Endothelial cell of umbilical vein (primary cell): ENCODE results near the gene MMP26. TPM values are rescaled to one million over a fixed set of nuclear protein-coding genes. Genes with fewer than 3 reads are reported as not detected.
A peak's percentile ranks its signal among the peaks of the same experiment; 100 is the strongest.

Experiments
- Bru-seq: library from RNA; stranded (reverse); fragments of 400-500 nt; gene quantifications from one replicate; lab custom pipeline; 2021; lab: Mats Ljungman, UMichigan
- BruChase-seq, 2 experiments: library from RNA; stranded (reverse); fragments of 400-500 nt; gene quantifications; one replicate each; lab custom pipeline; 2021; lab: Mats Ljungman, UMichigan
- BruUV-seq: library from RNA; stranded (reverse); fragments of 400-500 nt; replicated peaks from 2 replicates; lab custom pipeline; 2021; lab: Mats Ljungman, UMichigan
- CTCF ChIA-PET: fragments of 300-600, 350-600 bp; sonication (Branson Sonifier 250); formaldehyde crosslinking; loops from one replicate; lab custom pipeline; 2021; ENCODE audit warnings: antibody characterized with exemption, inconsistent platforms; lab: Charles Lee
- POLR2A ChIA-PET: fragments of 300-600, 350-600 bp; sonication (Branson Sonifier 250); formaldehyde crosslinking; loops from one replicate; lab custom pipeline; 2021; ENCODE audit warnings: antibody characterized with exemption, inconsistent platforms; lab: Charles Lee
- DNase-seq: peaks from one replicate; pipeline ENCODE4 v3.0.0-alpha.2; 2011; ENCODE audit warnings: low read depth, low spot score
- FAIRE-seq: peaks from 2 replicates; lab custom pipeline; 2011; peaks lifted over from hg19 to GRCh38; lab: Jason Lieb, UNC
- H2AFZ ChIP-seq: 2 replicates; pipeline ENCODE4 v1.6.0; 2012; ENCODE audit warnings: low read depth, low read length, control low read depth, inconsistent platforms
- H3K27ac ChIP-seq: 2 replicates; pipeline ENCODE4 v1.5.1; 2011; ENCODE audit warnings: low read depth, mild to moderate bottlenecking, control low read depth, low read length, moderate library complexity; ENCODE audit not compliant: insufficient read depth
- H3K27me3 ChIP-seq, 2 experiments: 2 replicates each; pipeline versions ENCODE4 v1.6.0 to v1.6.1; 2011; ENCODE audit warnings: low read length in 2 of 2, mixed read lengths in 1 of 2; ENCODE audit not compliant: control insufficient read depth in 2 of 2, insufficient read depth in 2 of 2
- H3K36me3 ChIP-seq, 2 experiments: 2 replicates in 1 of 2; 3 replicates in 1 of 2; pipeline ENCODE4 v1.5.1; 2011; ENCODE audit warnings: low read length in 2 of 2, mild to moderate bottlenecking in 1 of 2, moderate library complexity in 1 of 2; ENCODE audit not compliant: control insufficient read depth in 2 of 2, insufficient read depth in 2 of 2; ENCODE audit errors: extremely low read depth in 1 of 2
- H3K4me1 ChIP-seq: 3 replicates; pipeline ENCODE4 v1.5.1; 2011; ENCODE audit warnings: mild to moderate bottlenecking, low read length; ENCODE audit not compliant: control insufficient read depth, insufficient read depth; ENCODE audit errors: extremely low read depth
- H3K4me2 ChIP-seq: 2 replicates; pipeline ENCODE4 v1.6.1; 2011; ENCODE audit warnings: low read length, control low read depth, mixed read lengths; ENCODE audit not compliant: insufficient read depth
- H3K4me3 ChIP-seq, 3 experiments: fragments of 200-600 bp in 1 of 3; sonication (generic), shearing (Covaris generic) in 1 of 3; replicated peaks in 1 of 3; 2 replicates each; pipeline ENCODE4 v1.5.1; 2011 to 2016; ENCODE audit warnings: control low read depth in 3 of 3, low read length in 3 of 3, mild to moderate bottlenecking in 2 of 3, inconsistent platforms in 1 of 3, low read depth in 1 of 3, moderate library complexity in 1 of 3; ENCODE audit not compliant: insufficient read depth in 1 of 3
- H3K79me2 ChIP-seq: 2 replicates; pipeline ENCODE4 v1.6.0; 2012; ENCODE audit warnings: low read length, inconsistent platforms; ENCODE audit not compliant: control insufficient read depth, insufficient read depth
- H3K9ac ChIP-seq: replicated peaks from 2 replicates; pipeline ENCODE3; 2011; ENCODE audit warnings: low read length, control low read depth; ENCODE audit not compliant: insufficient read depth; ENCODE audit errors: extremely low read depth
- H3K9me1 ChIP-seq: replicated peaks from 3 replicates; pipeline ENCODE4 v1.6.0; 2011; ENCODE audit warnings: mild to moderate bottlenecking, low read length; ENCODE audit not compliant: control insufficient read depth, insufficient read depth; ENCODE audit errors: extremely low read depth
- H3K9me3 ChIP-seq: replicated peaks from 2 replicates; pipeline ENCODE4 v1.5.1; 2012; ENCODE audit warnings: low read length, inconsistent platforms; ENCODE audit not compliant: control insufficient read depth, insufficient read depth
- H4K20me1 ChIP-seq: replicated peaks from 2 replicates; pipeline ENCODE3; 2011; ENCODE audit warnings: mild to moderate bottlenecking, low read length; ENCODE audit not compliant: control insufficient read depth, insufficient read depth; ENCODE audit errors: extremely low read depth
- EZH2 ChIP-seq: IDR thresholded peaks from 2 replicates; pipeline ENCODE4 v1.6.1; 2012; ENCODE audit warnings: borderline replicate concordance, low read depth, mild to moderate bottlenecking, moderate library complexity, low read length, inconsistent platforms; ENCODE audit not compliant: severe bottlenecking
- FOS ChIP-seq: IDR thresholded peaks from 2 replicates; pipeline ENCODE4 v1.6.1; 2011; ENCODE audit warnings: mild to moderate bottlenecking, low read length, moderate library complexity, borderline replicate concordance; ENCODE audit not compliant: insufficient read depth
- GATA2 ChIP-seq: IDR thresholded peaks from 2 replicates; pipeline ENCODE4 v1.7.0; 2011; ENCODE audit warnings: low read depth, mild to moderate bottlenecking, moderate library complexity, mixed read lengths, low read length; ENCODE audit not compliant: insufficient read length, insufficient read depth
- JUN ChIP-seq: IDR thresholded peaks from 2 replicates; pipeline ENCODE4 v1.6.1; 2011; ENCODE audit warnings: borderline replicate concordance, low read depth; ENCODE audit not compliant: insufficient read length, insufficient read depth
- MYC ChIP-seq: IDR thresholded peaks from one replicate; pipeline ENCODE4 v1.6.1; 2011; ENCODE audit warnings: mild to moderate bottlenecking, low read depth, low read length
- POLR2A ChIP-seq: IDR thresholded peaks from 2 replicates; pipeline ENCODE4 v1.6.1; 2012; ENCODE audit warnings: low read depth, mild to moderate bottlenecking, control low read depth, low read length
- POLR2AphosphoS5 ChIP-seq: IDR thresholded peaks from 2 replicates; pipeline ENCODE4 v1.6.1; 2012; ENCODE audit warnings: low read depth, mild to moderate bottlenecking, control low read depth, low read length, moderate library complexity; ENCODE audit not compliant: insufficient read depth
- dilution Hi-C: fragments of 300-500 bp; cut with MboI; formaldehyde crosslinking; loops from one replicate; pipeline ENCODE4 v1.15.0; 2019; ENCODE audit warnings: low sequenced_read_pairs; ENCODE audit not compliant: extremely low pct_ligation_motif_present
- intact Hi-C: fragments of 100-400 bp; cut with micrococcal nuclease; formaldehyde crosslinking; loops from one replicate; pipeline ENCODE4 v1.10.0; 2022
- long read RNA-seq: library from polyadenylated mRNA; stranded (forward); transcript quantifications from one replicate; pipeline ENCODE4 v2.0.0, GENCODE V29; 2021
- polyA minus RNA-seq, 3 experiments: library from RNA; depleted of rRNA, polyadenylated mRNA; stranded (reverse); fragments of >200 nt; gene quantifications; 1 replicate in 1 of 3; 2 replicates in 2 of 3; pipeline ENCODE4 v1.2.3, GENCODE V29; 2011
- polyA plus RNA-seq, 4 experiments: library from polyadenylated mRNA; depleted of rRNA in 3 of 4; stranded (reverse) in 3 of 4; unstranded in 1 of 4; fragments of >200 nt; gene quantifications; 2 replicates each; pipeline versions ENCODE4 v1.2.1 to v1.2.3, GENCODE V29; 2011 to 2012; ENCODE audit warnings: missing spikeins in 1 of 4
- total RNA-seq: library from RNA; stranded (reverse); gene quantifications from 2 replicates; pipeline ENCODE4 v1.2.3, GENCODE V29; 2021
- TF ChIP-seq, protein P1 (sequence below): IDR thresholded peaks from 2 replicates; pipeline ENCODE4 v1.6.1; 2011; ENCODE audit not compliant: insufficient read depth, insufficient read length
- TF ChIP-seq, protein P2 (sequence below), 2 donors: IDR thresholded peaks; 1 replicate in 1 of 2; 2 replicates in 1 of 2; pipeline ENCODE4 v1.5.1; 2011; ENCODE audit warnings: low read length in 2 of 2, mild to moderate bottlenecking in 2 of 2, moderate library complexity in 2 of 2, control low read depth in 1 of 2, inconsistent platforms in 1 of 2, low read depth in 1 of 2; ENCODE audit not compliant: insufficient read depth in 1 of 2; ENCODE audit errors: extremely low read depth in 1 of 2

MMP26 gene
- total RNA-seq, result not detected in 2 replicates
- polyA plus RNA-seq, result not detected in 2 replicates
- not detected in 2 replicates for polyA plus RNA-seq (2011; cell fraction: cytosol; rRNA removed)
- not detected in 2 replicates for polyA plus RNA-seq (2011; cell fraction: nucleus; rRNA removed)
- polyA plus RNA-seq (2012), result not detected in 2 replicates
- polyA minus RNA-seq, result not detected in 2 replicates
- polyA minus RNA-seq (2011; cell fraction: cytosol; rRNA and poly(A)+ RNA removed), result not detected
- not detected in 2 replicates for polyA minus RNA-seq (2011; cell fraction: nucleus; rRNA and poly(A)+ RNA removed)
- percentile 2 among the genes with signal in this experiment for Bru-seq, nascent RNA
- BruChase-seq, experiment 1, labeled RNA remaining after a 6-hour chase, result not detected
- percentile 2 among the genes with signal in this experiment for BruChase-seq, experiment 2, labeled RNA remaining after a 2-hour chase
- long read RNA-seq, result 0 reads

DNA sequence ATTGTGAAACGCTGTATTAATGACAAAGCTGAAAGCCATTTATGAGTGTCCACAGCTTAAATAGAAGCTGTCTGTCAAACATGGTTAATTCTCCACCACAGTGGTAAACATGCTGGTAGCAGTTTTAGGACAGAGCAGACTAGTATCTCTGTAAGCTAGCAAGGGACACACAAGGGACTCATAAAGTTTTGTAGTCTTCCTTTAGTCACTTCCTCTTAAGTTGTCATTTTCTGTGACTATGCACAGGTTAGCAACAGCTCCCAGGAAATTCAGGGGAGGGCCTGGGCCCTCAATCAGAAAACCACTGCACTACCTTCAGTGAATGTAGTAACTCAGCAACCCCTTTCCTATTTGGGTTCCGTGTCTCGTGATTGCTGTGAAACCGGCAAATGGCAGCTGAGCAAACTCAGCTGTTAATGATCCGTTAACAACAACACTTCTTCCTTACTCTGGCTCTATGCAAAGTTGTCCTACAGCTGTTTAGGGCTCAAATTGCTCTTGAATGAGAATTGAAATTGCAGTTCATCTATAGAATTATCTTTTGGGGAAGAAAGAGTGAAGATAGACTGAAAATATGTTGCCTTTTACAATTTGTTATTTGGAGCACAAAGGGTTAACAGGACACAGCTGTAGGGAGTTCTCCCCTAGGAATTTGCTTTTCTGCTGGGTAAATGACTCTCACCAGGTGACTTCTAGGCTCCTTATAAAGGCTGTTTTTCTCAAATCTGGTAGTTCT is at the start of gene MMP26:
Gene MMP26, plus strand, starts transcription at position 731 of the 736 bp plus-strand sequence.
- Histone ChIP-seq H3K4me2 (no peak within 1 kb of the TSS), H3K27ac (no peak within 1 kb of the TSS), H3K9me3 (no peaks in the 10 kb centered on the region), H2AFZ (no peak within 1 kb of the TSS), H3K9ac (no peak within 1 kb of the TSS), H3K4me3 (no peak within 1 kb of the TSS), H3K4me1 (no peaks in the 10 kb centered on the region), H3K27me3 (no peaks in the 10 kb centered on the region), H3K79me2 (no peaks in the 10 kb centered on the region), H3K36me3 (no peaks in the 10 kb centered on the region), H3K9me1 (no peaks in the 10 kb centered on the region), H4K20me1 (no peaks in the 10 kb centered on the region)
- POLR2A ChIA-PET, result no interaction called here
- BruUV-seq, result no TSS peak
- intact Hi-C loops, result no loop called here
- FAIRE-seq, result no peak
- dilution Hi-C loops, result no loop called here
- TF ChIP-seq POLR2AphosphoS5 (no peak), EZH2 (no peak), GATA2 (no peak), POLR2A (no peak), MYC (no peak), FOS (no peak), JUN (no peak)
- TF ChIP-seq, protein P1, sequence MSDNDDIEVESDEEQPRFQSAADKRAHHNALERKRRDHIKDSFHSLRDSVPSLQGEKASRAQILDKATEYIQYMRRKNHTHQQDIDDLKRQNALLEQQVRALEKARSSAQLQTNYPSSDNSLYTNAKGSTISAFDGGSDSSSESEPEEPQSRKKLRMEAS, result no peak
- TF ChIP-seq, protein P2, sequence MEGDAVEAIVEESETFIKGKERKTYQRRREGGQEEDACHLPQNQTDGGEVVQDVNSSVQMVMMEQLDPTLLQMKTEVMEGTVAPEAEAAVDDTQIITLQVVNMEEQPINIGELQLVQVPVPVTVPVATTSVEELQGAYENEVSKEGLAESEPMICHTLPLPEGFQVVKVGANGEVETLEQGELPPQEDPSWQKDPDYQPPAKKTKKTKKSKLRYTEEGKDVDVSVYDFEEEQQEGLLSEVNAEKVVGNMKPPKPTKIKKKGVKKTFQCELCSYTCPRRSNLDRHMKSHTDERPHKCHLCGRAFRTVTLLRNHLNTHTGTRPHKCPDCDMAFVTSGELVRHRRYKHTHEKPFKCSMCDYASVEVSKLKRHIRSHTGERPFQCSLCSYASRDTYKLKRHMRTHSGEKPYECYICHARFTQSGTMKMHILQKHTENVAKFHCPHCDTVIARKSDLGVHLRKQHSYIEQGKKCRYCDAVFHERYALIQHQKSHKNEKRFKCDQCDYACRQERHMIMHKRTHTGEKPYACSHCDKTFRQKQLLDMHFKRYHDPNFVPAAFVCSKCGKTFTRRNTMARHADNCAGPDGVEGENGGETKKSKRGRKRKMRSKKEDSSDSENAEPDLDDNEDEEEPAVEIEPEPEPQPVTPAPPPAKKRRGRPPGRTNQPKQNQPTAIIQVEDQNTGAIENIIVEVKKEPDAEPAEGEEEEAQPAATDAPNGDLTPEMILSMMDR (IDR thresholded peaks at IDR 0.05; ENCODE audit: extremely low read depth in 1 of 2, insufficient read depth in 1 of 2, low read depth in 1 of 2, low read length in 2 of 2), result no peak
- CTCF ChIA-PET, result no interaction called here
- no peak for DNase-seq
